Endothelial cell of umbilical vein (primary cell): ENCODE results near the gene PDSS1. TPM values are rescaled to one million over a fixed set of nuclear protein-coding genes. Genes with fewer than 3 reads are reported as not detected.

Source experiments
- BruUV-seq: library from RNA; stranded (reverse); fragments of 400-500 nt; replicated peaks from 2 replicates; lab custom pipeline; 2021; lab: Mats Ljungman, UMichigan
- CTCF ChIA-PET: fragments of 300-600, 350-600 bp; sonication (Branson Sonifier 250); formaldehyde crosslinking; loops from one replicate; lab custom pipeline; 2021; ENCODE audit warnings: antibody characterized with exemption, inconsistent platforms; lab: Charles Lee
- POLR2A ChIA-PET: fragments of 300-600, 350-600 bp; sonication (Branson Sonifier 250); formaldehyde crosslinking; loops from one replicate; lab custom pipeline; 2021; ENCODE audit warnings: antibody characterized with exemption, inconsistent platforms; lab: Charles Lee
- DNase-seq: peaks from one replicate; pipeline ENCODE4 v3.0.0-alpha.2; 2011; ENCODE audit warnings: low read depth, low spot score
- FAIRE-seq: peaks from 2 replicates; lab custom pipeline; 2011; peaks lifted over from hg19 to GRCh38; lab: Jason Lieb, UNC
- H2AFZ ChIP-seq: 2 replicates; pipeline ENCODE4 v1.6.0; 2012; ENCODE audit warnings: low read depth, low read length, control low read depth, inconsistent platforms
- H3K27ac ChIP-seq: 2 replicates; pipeline ENCODE4 v1.5.1; 2011; ENCODE audit warnings: low read depth, mild to moderate bottlenecking, control low read depth, low read length, moderate library complexity; ENCODE audit not compliant: insufficient read depth
- H3K27me3 ChIP-seq, 2 experiments: 2 replicates each; pipeline versions ENCODE4 v1.6.0 to v1.6.1; 2011; ENCODE audit warnings: low read length in 2 of 2, mixed read lengths in 1 of 2; ENCODE audit not compliant: control insufficient read depth in 2 of 2, insufficient read depth in 2 of 2
- H3K36me3 ChIP-seq, 2 experiments: 2 replicates in 1 of 2; 3 replicates in 1 of 2; pipeline ENCODE4 v1.5.1; 2011; ENCODE audit warnings: low read length in 2 of 2, mild to moderate bottlenecking in 1 of 2, moderate library complexity in 1 of 2; ENCODE audit not compliant: control insufficient read depth in 2 of 2, insufficient read depth in 2 of 2; ENCODE audit errors: extremely low read depth in 1 of 2
- H3K4me1 ChIP-seq: 3 replicates; pipeline ENCODE4 v1.5.1; 2011; ENCODE audit warnings: mild to moderate bottlenecking, low read length; ENCODE audit not compliant: control insufficient read depth, insufficient read depth; ENCODE audit errors: extremely low read depth
- H3K4me2 ChIP-seq: 2 replicates; pipeline ENCODE4 v1.6.1; 2011; ENCODE audit warnings: low read length, control low read depth, mixed read lengths; ENCODE audit not compliant: insufficient read depth
- H3K4me3 ChIP-seq, 3 experiments: fragments of 200-600 bp in 1 of 3; sonication (generic), shearing (Covaris generic) in 1 of 3; replicated peaks in 1 of 3; 2 replicates each; pipeline ENCODE4 v1.5.1; 2011 to 2016; ENCODE audit warnings: control low read depth in 3 of 3, low read length in 3 of 3, mild to moderate bottlenecking in 2 of 3, inconsistent platforms in 1 of 3, low read depth in 1 of 3, moderate library complexity in 1 of 3; ENCODE audit not compliant: insufficient read depth in 1 of 3
- H3K79me2 ChIP-seq: 2 replicates; pipeline ENCODE4 v1.6.0; 2012; ENCODE audit warnings: low read length, inconsistent platforms; ENCODE audit not compliant: control insufficient read depth, insufficient read depth
- H3K9ac ChIP-seq: replicated peaks from 2 replicates; pipeline ENCODE3; 2011; ENCODE audit warnings: low read length, control low read depth; ENCODE audit not compliant: insufficient read depth; ENCODE audit errors: extremely low read depth
- H3K9me1 ChIP-seq: replicated peaks from 3 replicates; pipeline ENCODE4 v1.6.0; 2011; ENCODE audit warnings: mild to moderate bottlenecking, low read length; ENCODE audit not compliant: control insufficient read depth, insufficient read depth; ENCODE audit errors: extremely low read depth
- H3K9me3 ChIP-seq: replicated peaks from 2 replicates; pipeline ENCODE4 v1.5.1; 2012; ENCODE audit warnings: low read length, inconsistent platforms; ENCODE audit not compliant: control insufficient read depth, insufficient read depth
- H4K20me1 ChIP-seq: replicated peaks from 2 replicates; pipeline ENCODE3; 2011; ENCODE audit warnings: mild to moderate bottlenecking, low read length; ENCODE audit not compliant: control insufficient read depth, insufficient read depth; ENCODE audit errors: extremely low read depth
- CTCF ChIP-seq, 2 donors: IDR thresholded peaks; 1 replicate in 1 of 2; 2 replicates in 1 of 2; pipeline ENCODE4 v1.5.1; 2011; ENCODE audit warnings: low read length in 2 of 2, mild to moderate bottlenecking in 2 of 2, moderate library complexity in 2 of 2, control low read depth in 1 of 2, inconsistent platforms in 1 of 2, low read depth in 1 of 2; ENCODE audit not compliant: insufficient read depth in 1 of 2; ENCODE audit errors: extremely low read depth in 1 of 2
- EZH2 ChIP-seq: IDR thresholded peaks from 2 replicates; pipeline ENCODE4 v1.6.1; 2012; ENCODE audit warnings: borderline replicate concordance, low read depth, mild to moderate bottlenecking, moderate library complexity, low read length, inconsistent platforms; ENCODE audit not compliant: severe bottlenecking
- FOS ChIP-seq: IDR thresholded peaks from 2 replicates; pipeline ENCODE4 v1.6.1; 2011; ENCODE audit warnings: mild to moderate bottlenecking, low read length, moderate library complexity, borderline replicate concordance; ENCODE audit not compliant: insufficient read depth
- GATA2 ChIP-seq: IDR thresholded peaks from 2 replicates; pipeline ENCODE4 v1.7.0; 2011; ENCODE audit warnings: low read depth, mild to moderate bottlenecking, moderate library complexity, mixed read lengths, low read length; ENCODE audit not compliant: insufficient read length, insufficient read depth
- JUN ChIP-seq: IDR thresholded peaks from 2 replicates; pipeline ENCODE4 v1.6.1; 2011; ENCODE audit warnings: borderline replicate concordance, low read depth; ENCODE audit not compliant: insufficient read length, insufficient read depth
- POLR2A ChIP-seq: IDR thresholded peaks from 2 replicates; pipeline ENCODE4 v1.6.1; 2012; ENCODE audit warnings: low read depth, mild to moderate bottlenecking, control low read depth, low read length
- POLR2AphosphoS5 ChIP-seq: IDR thresholded peaks from 2 replicates; pipeline ENCODE4 v1.6.1; 2012; ENCODE audit warnings: low read depth, mild to moderate bottlenecking, control low read depth, low read length, moderate library complexity; ENCODE audit not compliant: insufficient read depth
- dilution Hi-C: fragments of 300-500 bp; cut with MboI; formaldehyde crosslinking; loops from one replicate; pipeline ENCODE4 v1.15.0; 2019; ENCODE audit warnings: low sequenced_read_pairs; ENCODE audit not compliant: extremely low pct_ligation_motif_present
- intact Hi-C: fragments of 100-400 bp; cut with micrococcal nuclease; formaldehyde crosslinking; loops from one replicate; pipeline ENCODE4 v1.10.0; 2022
- polyA plus RNA-seq, 4 experiments: library from polyadenylated mRNA; depleted of rRNA in 3 of 4; stranded (reverse) in 3 of 4; unstranded in 1 of 4; fragments of >200 nt; gene quantifications; 2 replicates each; pipeline versions ENCODE4 v1.2.1 to v1.2.3, GENCODE V29; 2011 to 2012; ENCODE audit warnings: missing spikeins in 1 of 4
- total RNA-seq: library from RNA; stranded (reverse); gene quantifications from 2 replicates; pipeline ENCODE4 v1.2.3, GENCODE V29; 2021
- TF ChIP-seq, protein P1 (sequence below): IDR thresholded peaks from 2 replicates; pipeline ENCODE4 v1.6.1; 2011; ENCODE audit not compliant: insufficient read depth, insufficient read length

The PDSS1 gene
- total and polyA plus RNA-seq, 2 donors (not counting 3 experiments of a cell fraction or from before 2014, with no cell fraction given) = 9.1 to 11.3 TPM

DNA sequence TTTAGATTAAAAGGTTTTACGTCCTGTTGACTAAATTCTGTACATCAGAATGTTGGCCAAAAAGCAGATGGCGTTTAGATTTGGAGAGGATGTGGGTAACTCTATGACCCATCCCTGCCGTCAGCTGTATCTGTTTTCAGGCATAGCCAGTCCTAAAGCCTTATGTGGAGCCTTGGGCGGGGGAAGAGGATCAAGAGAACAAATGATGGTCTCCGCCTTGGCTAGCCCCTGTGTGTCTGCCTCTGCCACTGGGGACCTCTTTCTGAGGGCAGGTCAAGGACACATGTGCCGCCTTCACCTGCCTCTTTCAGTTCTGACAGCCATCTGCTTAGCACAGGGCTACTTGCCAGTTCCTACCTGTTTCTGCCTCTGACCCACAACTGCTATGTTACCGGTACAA lies 24.1 kb downstream of the PDSS1 start:
- Histone ChIP-seq H3K9me3 (no peaks in the 10 kb centered on the region), H2AFZ (no peak overlapping the region), H3K4me3 (no peak overlapping the region), H3K4me1 (no peaks in the 10 kb centered on the region), H3K27me3 (no peaks in the 10 kb centered on the region), H3K27ac (no peak overlapping the region), H3K9ac (no peak overlapping the region), H3K9me1 (peaks cover 2% of the 10 kb centered on the region), H4K20me1 (no peaks in the 10 kb centered on the region), H3K36me3 (peaks cover 0 to 2% of the 10 kb centered on the region in 2 experiments), H3K4me2 (no peak overlapping the region), H3K79me2 (no peaks in the 10 kb centered on the region)
- ChIA-PET CTCF (no interaction called here), POLR2A (no interaction called here)
- DNase-seq = no peak
- intact Hi-C loops = loop anchor here (10.0 kb wide), 1 partner anchor 117 kb away; no protein-coding TSS in a partner anchor
- dilution Hi-C loops = no loop called here
- FAIRE-seq = no peak
- no TSS peak for BruUV-seq
- TF ChIP-seq POLR2AphosphoS5 (no peak), JUN (no peak), POLR2A (no peak), GATA2 (no peak), CTCF (IDR thresholded peaks at IDR 0.05; ENCODE audit: extremely low read depth in 1 of 2, insufficient read depth in 1 of 2, low read depth in 1 of 2, low read length in 2 of 2) (no peak), FOS (no peak), EZH2 (no peak)
- TF ChIP-seq, protein P1, sequence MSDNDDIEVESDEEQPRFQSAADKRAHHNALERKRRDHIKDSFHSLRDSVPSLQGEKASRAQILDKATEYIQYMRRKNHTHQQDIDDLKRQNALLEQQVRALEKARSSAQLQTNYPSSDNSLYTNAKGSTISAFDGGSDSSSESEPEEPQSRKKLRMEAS = no peak
